Measurements from ENCODE around the gene HIBCH. TPM values are rescaled to one million over a fixed set of nuclear protein-coding genes. Genes with fewer than 3 reads are reported as not detected.

The HIBCH gene
- total RNA-seq, 1 donor from 2014 or later: 4.7 TPM

- FAIRE-seq: no peak
These were observed 34.5 kb upstream of the HIBCH start for GRCh38 chr2:190354003-190354690.

GRCh38 chr2:190353537-190353899 is 33.9 kb upstream of the HIBCH start:
- no peaks in the 10 kb centered on the region for H3K27me3 ChIP-seq (ENCODE audit: control insufficient read depth, insufficient read depth, low read length)
- no peaks in the 10 kb centered on the region for H3K36me3 ChIP-seq (ENCODE audit: control insufficient read depth, insufficient read depth, low read length)
- FAIRE-seq: no peak
- no peak for TF ChIP-seq CTCF (IDR thresholded peaks at IDR 0.05; ENCODE audit: insufficient read depth, low read length, severe bottlenecking)
- DNase-seq (ENCODE audit: low read depth): no peak
- H3K4me3 ChIP-seq (ENCODE audit: low read depth, low read length): no peak overlapping the region

More at GRCh38 chr2:190354003-190354690, 34.5 kb upstream of the HIBCH start:
- TF ChIP-seq CTCF (IDR thresholded peaks at IDR 0.05; ENCODE audit: insufficient read depth, low read length, severe bottlenecking): no peak
- DNase-seq (ENCODE audit: low read depth): no peak
- H3K36me3 ChIP-seq (ENCODE audit: control insufficient read depth, insufficient read depth, low read length): no peaks in the 10 kb centered on the region
- no peak overlapping the region for H3K4me3 ChIP-seq (ENCODE audit: low read depth, low read length)
- H3K27me3 ChIP-seq (ENCODE audit: control insufficient read depth, insufficient read depth, low read length): no peaks in the 10 kb centered on the region

- no peak overlapping the region for H3K4me3 ChIP-seq (ENCODE audit: low read depth, low read length)
- DNase-seq (ENCODE audit: low read depth) (peak; percentile 79), FAIRE-seq (peak; percentile 88)
- no peak for TF ChIP-seq CTCF (IDR thresholded peaks at IDR 0.05; ENCODE audit: insufficient read depth, low read length, severe bottlenecking)
- no peaks in the 10 kb centered on the region for H3K36me3 ChIP-seq (ENCODE audit: control insufficient read depth, insufficient read depth, low read length)
- no peaks in the 10 kb centered on the region for H3K27me3 ChIP-seq (ENCODE audit: control insufficient read depth, insufficient read depth, low read length)
These were observed 33.3 kb upstream of the HIBCH start for GRCh38 chr2:190352668-190353536.

- no peak for TF ChIP-seq CTCF (IDR thresholded peaks at IDR 0.05; ENCODE audit: insufficient read depth, low read length, severe bottlenecking)
- peak; percentile 92 for FAIRE-seq
These were observed 32.3 kb upstream of the HIBCH start for GRCh38 chr2:190351955-190352354.

GRCh38 chr2:190350371-190350770 is 30.7 kb upstream of the HIBCH start:
- no peak for TF ChIP-seq CTCF (IDR thresholded peaks at IDR 0.05; ENCODE audit: insufficient read depth, low read length, severe bottlenecking)
- H3K4me3 ChIP-seq (ENCODE audit: low read depth, low read length): no peak overlapping the region
- H3K27me3 ChIP-seq (ENCODE audit: control insufficient read depth, insufficient read depth, low read length): no peaks in the 10 kb centered on the region
- peaks cover 2% of the 10 kb centered on the region for H3K36me3 ChIP-seq (ENCODE audit: control insufficient read depth, insufficient read depth, low read length)
- DNase-seq (ENCODE audit: low read depth) (no peak), FAIRE-seq (no peak)

More at GRCh38 chr2:190351955-190352354, 32.3 kb upstream of the HIBCH start:
- H3K4me3 ChIP-seq (ENCODE audit: low read depth, low read length): no peak overlapping the region
- no peaks in the 10 kb centered on the region for H3K36me3 ChIP-seq (ENCODE audit: control insufficient read depth, insufficient read depth, low read length)
- no peaks in the 10 kb centered on the region for H3K27me3 ChIP-seq (ENCODE audit: control insufficient read depth, insufficient read depth, low read length)
- DNase-seq (ENCODE audit: low read depth): no peak
